CD14-positive monocyte (primary cell): ENCODE measurements around the gene B4GALT2. TPM values are rescaled to one million over a fixed set of nuclear protein-coding genes. Genes with fewer than 3 reads are reported as not detected.

Experiments used
- DNase-seq, 3 donors: peaks; one replicate each; pipeline ENCODE4 v3.0.0-alpha.2; 2011 to 2022
- H2AFZ ChIP-seq: 2 replicates; pipeline ENCODE4 v1.6.0; 2012; ENCODE audit warnings: mild to moderate bottlenecking, low read depth, low read length, inconsistent platforms; ENCODE audit not compliant: insufficient read depth, poor library complexity, severe bottlenecking
- H3K27ac ChIP-seq, 2 donors: 1 replicate in 1 of 2; 2 replicates in 1 of 2; pipeline ENCODE4 v1.5.1; 2012 to 2013; ENCODE audit warnings: low read length in 2 of 2, control low read depth in 1 of 2, inconsistent platforms in 1 of 2, low read depth in 1 of 2, mild to moderate bottlenecking in 1 of 2
- H3K27me3 ChIP-seq, 2 donors: one replicate each; pipeline versions ENCODE4 v1.6.0 to v1.6.1; 2011 to 2013; ENCODE audit warnings: low read length in 2 of 2; ENCODE audit not compliant: control insufficient read depth in 2 of 2, insufficient read depth in 2 of 2
- H3K36me3 ChIP-seq, 2 donors: replicated peaks in 1 of 2; 1 replicate in 1 of 2; 2 replicates in 1 of 2; pipeline versions ENCODE4 v1.5.1 to v1.6.1; 2012 to 2013; ENCODE audit warnings: low read length in 2 of 2, control low read depth in 1 of 2, inconsistent platforms in 1 of 2, mild to moderate bottlenecking in 1 of 2; ENCODE audit not compliant: insufficient read depth in 2 of 2, control insufficient read depth in 1 of 2
- H3K4me1 ChIP-seq, 2 donors: 1 replicate in 1 of 2; 2 replicates in 1 of 2; pipeline versions ENCODE4 v1.5.1 to v1.6.1; 2012 to 2013; ENCODE audit warnings: low read length in 2 of 2, control low read depth in 1 of 2, inconsistent platforms in 1 of 2, mild to moderate bottlenecking in 1 of 2, moderate library complexity in 1 of 2; ENCODE audit not compliant: insufficient read depth in 2 of 2, control insufficient read depth in 1 of 2
- H3K4me2 ChIP-seq: replicated peaks from 2 replicates; pipeline ENCODE3; 2012; ENCODE audit warnings: low read length, moderate library complexity, mild to moderate bottlenecking; ENCODE audit not compliant: poor library complexity, severe bottlenecking; ENCODE audit errors: extremely low read depth
- H3K4me3 ChIP-seq, 3 experiments: fragments of 200-600 bp in 1 of 3; sonication (generic) in 1 of 3; replicated peaks in 1 of 3; 1 replicate in 2 of 3; 2 replicates in 1 of 3; pipeline ENCODE4 v1.5.1; 2011 to 2013; ENCODE audit warnings: low read length in 3 of 3, mild to moderate bottlenecking in 3 of 3, control low read depth in 2 of 3, low read depth in 2 of 3, inconsistent platforms in 1 of 3, moderate library complexity in 1 of 3
- H3K79me2 ChIP-seq: 2 replicates; pipeline ENCODE4 v1.6.0; 2012; ENCODE audit warnings: mild to moderate bottlenecking, control low read depth, inconsistent platforms, low read length, moderate library complexity; ENCODE audit not compliant: insufficient read depth
- H3K9ac ChIP-seq: 2 replicates; pipeline ENCODE4 v1.6.0; 2017; ENCODE audit warnings: low read length, mild to moderate bottlenecking; ENCODE audit not compliant: insufficient read depth, poor library complexity, severe bottlenecking
- H3K9me3 ChIP-seq, 2 donors: replicated peaks in 1 of 2; 1 replicate in 1 of 2; 2 replicates in 1 of 2; pipeline versions ENCODE4 v1.5.1 to v1.6.1; 2012 to 2013; ENCODE audit warnings: low read length in 2 of 2, control low read depth in 1 of 2; ENCODE audit not compliant: control insufficient read depth in 1 of 2, insufficient read depth in 1 of 2
- H4K20me1 ChIP-seq: 2 replicates; pipeline ENCODE4 v1.6.0; 2012; ENCODE audit warnings: mild to moderate bottlenecking, low read length, control low read depth, moderate library complexity; ENCODE audit not compliant: insufficient read depth
- H3K27ac Mint-ChIP-seq, 7 donors: one replicate each; pipeline ENCODE4 v1.8.0; 2020; ENCODE audit warnings: mild to moderate bottlenecking in 7 of 7, mixed read lengths in 7 of 7, moderate library complexity in 6 of 7, inconsistent platforms in 2 of 7
- H3K27me3 Mint-ChIP-seq, 3 donors: one replicate each; pipeline ENCODE4 v1.8.0; 2021 to 2022; ENCODE audit warnings: low read depth in 3 of 3, mild to moderate bottlenecking in 3 of 3, mixed read lengths in 3 of 3, moderate library complexity in 3 of 3, inconsistent platforms in 1 of 3
- H3K36me3 Mint-ChIP-seq, 2 donors: one replicate each; pipeline ENCODE4 v1.8.0; 2020; ENCODE audit warnings: mixed read lengths in 2 of 2, inconsistent platforms in 1 of 2, mild to moderate bottlenecking in 1 of 2
- H3K4me1 Mint-ChIP-seq: one replicate; pipeline ENCODE4 v1.8.0; 2020; ENCODE audit warnings: mild to moderate bottlenecking, mixed read lengths
- H3K4me3 Mint-ChIP-seq, 2 donors: one replicate each; pipeline ENCODE4 v1.8.0; 2020; ENCODE audit warnings: mild to moderate bottlenecking in 2 of 2, mixed read lengths in 2 of 2, moderate library complexity in 1 of 2
- H3K9me3 Mint-ChIP-seq, 7 donors: one replicate each; pipeline ENCODE4 v1.8.0; 2020 to 2022; ENCODE audit warnings: mixed read lengths in 7 of 7, mild to moderate bottlenecking in 6 of 7, moderate library complexity in 6 of 7, inconsistent platforms in 2 of 7
- WGBS: methylation state at CpG from one replicate; pipeline ENCODE4 v1.1.5; 2013; ENCODE audit warnings: missing lambda C conversion rate; ENCODE audit not compliant: insufficient coverage; 5-methylcytosine and 5-hydroxymethylcytosine counted together
- intact Hi-C, 2 donors: fragments of 100-400 bp; cut with micrococcal nuclease; formaldehyde crosslinking; loops; one replicate each; pipeline versions ENCODE4 v1.15.0 to v1.15.1; 2023
- polyA plus RNA-seq, 3 donors: library from polyadenylated mRNA; depleted of rRNA in 1 of 3; unstranded in 2 of 3; stranded (reverse) in 1 of 3; fragments of 300-500 nt in 2 of 3; fragments of >200 nt in 1 of 3; fragmentation: Illumina TruSeq in 2 of 3; gene quantifications; 1 replicate in 2 of 3; 2 replicates in 1 of 3; pipeline ENCODE4 v1.2.3, GENCODE V29; 2012 to 2021
- TF ChIP-seq, protein P1 (sequence below): fragments of 200-600 bp; IDR thresholded peaks from one replicate; pipeline ENCODE4 v1.8.0; 2022; ENCODE audit warnings: antibody characterized with exemption, mild to moderate bottlenecking

The B4GALT2 gene
- polyA plus RNA-seq, 3 donors = 0.30 to 0.35 TPM; not detected in 1

GRCh38 chr1:43995984-43996732 lies 17.1 kb downstream of the B4GALT2 start:
- Histone ChIP-seq H3K27me3 (no peaks in the 10 kb centered on the region), H3K9me3 (no peaks in the 10 kb centered on the region), H3K9ac (no peak overlapping the region), H3K79me2 (no peaks in the 10 kb centered on the region), H3K36me3 (no peaks in the 10 kb centered on the region), H4K20me1 (no peaks in the 10 kb centered on the region), H3K4me1 (peaks cover 6 to 11% of the 10 kb centered on the region in 2 donors), H3K27ac (no peak overlapping the region), H3K4me2 (no peak overlapping the region), H2AFZ (no peak overlapping the region), H3K4me3 (no peak overlapping the region)
- H3K4me1 Mint-ChIP-seq = peaks cover 12% of the 10 kb centered on the region
- H3K36me3 Mint-ChIP-seq = no peaks in the 10 kb centered on the region
- peaks cover 2 to 9% (median 9%) of the 10 kb centered on the region in 3 donors for H3K27me3 Mint-ChIP-seq
- TF ChIP-seq, protein P1, sequence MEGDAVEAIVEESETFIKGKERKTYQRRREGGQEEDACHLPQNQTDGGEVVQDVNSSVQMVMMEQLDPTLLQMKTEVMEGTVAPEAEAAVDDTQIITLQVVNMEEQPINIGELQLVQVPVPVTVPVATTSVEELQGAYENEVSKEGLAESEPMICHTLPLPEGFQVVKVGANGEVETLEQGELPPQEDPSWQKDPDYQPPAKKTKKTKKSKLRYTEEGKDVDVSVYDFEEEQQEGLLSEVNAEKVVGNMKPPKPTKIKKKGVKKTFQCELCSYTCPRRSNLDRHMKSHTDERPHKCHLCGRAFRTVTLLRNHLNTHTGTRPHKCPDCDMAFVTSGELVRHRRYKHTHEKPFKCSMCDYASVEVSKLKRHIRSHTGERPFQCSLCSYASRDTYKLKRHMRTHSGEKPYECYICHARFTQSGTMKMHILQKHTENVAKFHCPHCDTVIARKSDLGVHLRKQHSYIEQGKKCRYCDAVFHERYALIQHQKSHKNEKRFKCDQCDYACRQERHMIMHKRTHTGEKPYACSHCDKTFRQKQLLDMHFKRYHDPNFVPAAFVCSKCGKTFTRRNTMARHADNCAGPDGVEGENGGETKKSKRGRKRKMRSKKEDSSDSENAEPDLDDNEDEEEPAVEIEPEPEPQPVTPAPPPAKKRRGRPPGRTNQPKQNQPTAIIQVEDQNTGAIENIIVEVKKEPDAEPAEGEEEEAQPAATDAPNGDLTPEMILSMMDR = no peak
- no peak overlapping the region for H3K27ac Mint-ChIP-seq
- H3K9me3 Mint-ChIP-seq = no peaks in the 10 kb centered on the region
- intact Hi-C loops = no loop called here
- H3K4me3 Mint-ChIP-seq = no peak overlapping the region
- DNase-seq = no peak
- 95% methylated on average over 20 of the region's 21 CpGs for WGBS

GRCh38 chr1:43996733-43997115 lies 17.7 kb downstream of the B4GALT2 start:
- Histone ChIP-seq H3K36me3 (no peaks in the 10 kb centered on the region), H3K9ac (no peak overlapping the region), H3K27me3 (no peaks in the 10 kb centered on the region), H3K27ac (no peak overlapping the region), H3K4me2 (no peak overlapping the region), H4K20me1 (no peaks in the 10 kb centered on the region), H3K79me2 (no peaks in the 10 kb centered on the region), H3K9me3 (no peaks in the 10 kb centered on the region), H3K4me1 (peaks cover 6 to 8% of the 10 kb centered on the region in 2 donors), H2AFZ (no peak overlapping the region), H3K4me3 (no peak overlapping the region)
- Mint-ChIP-seq H3K36me3 (no peaks in the 10 kb centered on the region), H3K4me3 (no peak overlapping the region), H3K4me1 (peaks cover 12% of the 10 kb centered on the region), H3K27me3 (peaks cover 2 to 9% (median 9%) of the 10 kb centered on the region in 3 donors), H3K27ac (no peak overlapping the region), H3K9me3 (no peaks in the 10 kb centered on the region)
- intact Hi-C loops = no loop called here
- TF ChIP-seq, protein P1 = no peak
- WGBS = 91% methylated on average over 3 of the region's 6 CpGs
- no peak for DNase-seq
